Left colon (tissue), 2 donors: ENCODE measurements around the gene SMCR8. TPM values are rescaled to one million over a fixed set of nuclear protein-coding genes. Genes with fewer than 3 reads are reported as not detected.

Experiments
- ATAC-seq: fragments of 200-7000 bp; cut with Tn5 transposase; one replicate; pipeline ENCODE4 v1.9.1; 2020; ENCODE audit warnings: mild to moderate bottlenecking, moderate library complexity
- DNase-seq, 2 donors: peaks; one replicate each; pipeline ENCODE4 v3.0.0-alpha.2; 2020
- intact Hi-C, 2 donors: fragments of 100-400 bp; cut with DNase I in 1 of 2; cut with micrococcal nuclease in 1 of 2; formaldehyde crosslinking; loops; one replicate each; pipeline versions ENCODE4 v1.11.2 to v1.14.0; 2022; cut with DNase I, micrococcal nuclease
- total RNA-seq, 2 donors: library from RNA; stranded (reverse); fragmentation: NEBNext Ultra II Directional; extraction: Animal tissue kit (Norgen Biotek cat#: 25700); gene quantifications; one replicate each; pipeline ENCODE4 v1.2.1, GENCODE V29; 2021
- donor health status: DM: no; HTN: no; CAD: no.
- donor health status: DM: yes; HTN: yes; CAD: no.

Gene SMCR8
- total RNA-seq, 2 donors from 2014 or later, result 18.9 to 21.1 TPM

DNA sequence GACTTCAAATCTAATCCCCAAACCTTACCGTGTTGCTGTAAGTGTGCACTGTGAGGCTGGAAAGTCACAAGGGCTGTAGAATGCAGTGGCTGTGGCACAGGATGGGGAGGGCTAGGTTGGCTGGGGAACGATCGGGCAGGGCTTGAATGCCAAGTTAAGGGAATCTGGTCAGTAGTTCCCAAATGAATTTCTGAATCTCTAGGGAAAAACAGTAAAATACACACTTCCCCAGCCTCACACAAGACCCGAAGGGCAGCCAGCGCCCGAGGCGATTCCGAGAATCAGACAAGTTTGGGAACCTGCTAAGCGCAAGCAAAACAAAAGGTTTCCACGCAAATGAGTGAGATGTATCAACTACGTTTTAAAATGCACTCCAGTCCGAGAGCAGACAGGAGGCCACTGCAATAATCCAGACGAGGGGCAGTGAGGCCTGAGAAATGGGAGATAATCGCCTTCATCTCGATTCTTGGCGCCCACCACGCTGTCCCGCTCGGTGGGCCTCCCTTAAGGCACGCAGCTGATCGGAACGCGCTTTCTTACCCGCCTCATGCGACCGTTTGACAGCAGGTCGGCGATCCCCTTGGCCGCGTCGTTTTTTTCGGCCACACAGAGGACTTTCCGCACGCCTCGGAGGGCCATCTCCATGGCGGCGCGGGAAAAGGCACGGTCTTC is 898 bp upstream of the SMCR8 start:
- intact Hi-C loops, result no loop called here
- DNase-seq (peak in 1 of 2 donors; percentile 18), ATAC-seq (peak; percentile 16)

DNA sequence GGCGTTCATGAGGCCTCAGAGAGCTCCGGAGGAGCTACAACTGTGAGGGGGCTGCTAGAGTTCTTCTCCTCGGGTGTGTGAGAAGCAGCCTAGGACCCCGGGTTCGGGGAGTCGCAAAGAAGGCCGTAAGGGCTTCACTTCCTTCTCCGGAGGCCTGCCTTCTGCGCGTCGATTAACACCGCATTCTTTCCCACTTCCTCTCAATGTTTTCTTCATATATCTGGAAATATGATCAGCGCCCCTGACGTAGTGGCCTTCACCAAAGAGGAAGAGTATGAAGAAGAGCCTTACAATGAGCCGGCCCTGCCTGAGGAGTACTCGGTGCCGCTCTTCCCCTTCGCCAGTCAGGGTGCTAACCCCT is 449 bp downstream of the SMCR8 start:
- intact Hi-C loops, result no loop called here
- ATAC-seq (peak; percentile 8), DNase-seq (peak in 1 of 2 donors; percentile 34)

DNA sequence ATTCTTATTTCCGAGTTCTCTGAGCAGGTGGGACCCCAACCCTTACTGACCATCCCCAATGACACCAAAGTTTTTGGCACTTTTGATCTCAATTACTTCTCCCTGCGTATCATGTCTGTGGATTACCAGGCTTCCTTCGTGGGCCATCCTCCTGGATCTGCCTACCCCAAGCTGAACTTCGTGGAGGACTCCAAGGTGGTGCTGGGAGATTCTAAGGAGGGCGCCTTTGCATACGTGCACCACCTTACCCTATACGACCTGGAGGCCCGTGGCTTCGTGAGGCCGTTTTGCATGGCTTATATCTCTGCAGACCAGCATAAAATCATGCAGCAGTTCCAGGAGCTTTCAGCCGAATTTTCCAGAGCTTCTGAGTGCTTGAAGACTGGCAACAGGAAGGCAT is 868 bp downstream of the SMCR8 start:
- DNase-seq, result no peak
- intact Hi-C loops, result no loop called here
- ATAC-seq, result no peak

DNA sequence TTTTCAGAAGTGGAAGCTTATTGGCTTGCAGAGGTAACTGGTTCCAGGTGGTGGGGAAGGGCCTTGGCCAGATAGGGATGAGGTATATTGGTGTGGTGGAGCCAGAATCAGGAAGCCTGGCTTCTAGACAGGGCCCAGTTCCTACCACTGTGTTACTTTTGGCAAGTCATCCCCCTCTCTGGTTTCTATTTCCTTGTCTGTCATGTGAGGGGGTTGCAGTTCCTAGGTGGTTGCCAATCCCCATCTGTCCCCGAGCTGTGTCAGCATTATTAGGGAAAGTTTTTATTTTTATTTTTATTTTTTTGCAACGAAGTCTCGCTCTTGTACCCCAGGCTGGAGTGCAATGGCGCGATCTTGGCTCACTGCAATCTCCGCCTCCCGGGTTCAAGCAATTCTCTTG is 3.0 kb downstream of the SMCR8 start:
- intact Hi-C loops, result no loop called here
- DNase-seq (no peak), ATAC-seq (no peak)

DNA sequence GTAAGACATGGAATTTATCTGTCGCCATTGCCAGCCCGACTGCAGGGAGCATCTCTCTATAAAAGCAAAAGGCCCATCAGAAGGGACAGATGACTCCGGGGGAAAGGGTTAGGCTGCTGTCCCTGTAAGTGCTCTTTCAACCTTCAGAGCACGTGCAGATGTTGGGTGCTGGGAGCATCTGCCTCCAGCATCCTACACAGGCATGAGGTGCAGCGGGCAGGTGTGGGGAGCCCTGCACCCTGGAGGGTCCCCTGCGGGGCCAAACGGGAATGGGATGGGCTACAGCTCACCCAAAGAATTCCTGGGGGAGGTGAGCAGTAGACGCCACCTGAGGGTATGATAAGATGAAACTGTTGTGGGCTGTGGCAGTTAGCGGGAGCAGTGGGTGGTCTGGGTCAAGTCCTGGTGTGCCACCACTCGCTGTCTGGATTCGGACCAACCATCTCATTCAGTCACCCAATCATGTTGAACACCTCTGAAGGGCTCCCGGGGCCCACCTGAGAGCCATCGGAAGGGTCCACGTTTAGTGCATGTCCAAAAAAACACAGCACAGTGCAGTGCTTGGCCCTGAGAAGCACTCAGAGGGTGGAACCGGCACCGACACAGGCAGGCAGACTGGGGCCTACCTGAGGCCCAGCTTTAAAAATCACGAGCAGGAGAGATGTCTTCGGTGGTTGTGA is 3.8 kb downstream of the SMCR8 start:
- ATAC-seq (no peak), DNase-seq (no peak)
- intact Hi-C loops, result no loop called here

DNA sequence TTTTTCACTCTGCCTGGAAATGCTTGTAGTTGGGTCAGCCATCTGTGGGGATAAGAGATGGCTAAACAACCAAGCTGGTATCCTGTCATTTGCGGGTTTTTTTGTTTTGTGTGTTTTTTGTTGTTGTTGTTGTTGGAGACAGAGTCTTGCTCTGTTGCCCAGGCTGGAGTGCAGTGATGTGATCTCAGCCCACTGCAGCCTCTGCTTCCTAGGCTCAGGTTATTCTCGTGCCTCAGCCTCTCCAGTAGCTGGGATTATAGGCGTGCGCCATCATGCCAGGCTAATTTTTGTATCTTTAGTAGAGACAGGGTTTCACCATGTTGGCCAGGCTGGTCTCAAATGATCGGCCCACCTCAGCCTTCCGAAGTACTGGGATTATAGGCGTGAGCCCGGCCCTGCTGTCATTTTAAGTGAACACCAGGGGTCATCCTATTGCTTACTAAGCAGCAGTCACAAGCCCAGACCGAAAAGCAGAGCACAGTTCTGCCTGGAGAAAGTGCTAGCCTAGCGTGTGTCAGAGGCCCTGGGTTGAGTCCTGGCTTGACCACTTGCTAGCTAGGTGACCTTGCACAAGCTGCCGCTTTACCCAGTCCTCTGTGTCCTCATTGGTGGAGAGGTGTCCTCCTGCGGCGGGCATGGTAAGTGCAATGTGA is 4.6 kb downstream of the SMCR8 start:
- ATAC-seq (no peak), DNase-seq (peak in 1 of 2 donors; percentile 29)
- intact Hi-C loops, result no loop called here

DNA sequence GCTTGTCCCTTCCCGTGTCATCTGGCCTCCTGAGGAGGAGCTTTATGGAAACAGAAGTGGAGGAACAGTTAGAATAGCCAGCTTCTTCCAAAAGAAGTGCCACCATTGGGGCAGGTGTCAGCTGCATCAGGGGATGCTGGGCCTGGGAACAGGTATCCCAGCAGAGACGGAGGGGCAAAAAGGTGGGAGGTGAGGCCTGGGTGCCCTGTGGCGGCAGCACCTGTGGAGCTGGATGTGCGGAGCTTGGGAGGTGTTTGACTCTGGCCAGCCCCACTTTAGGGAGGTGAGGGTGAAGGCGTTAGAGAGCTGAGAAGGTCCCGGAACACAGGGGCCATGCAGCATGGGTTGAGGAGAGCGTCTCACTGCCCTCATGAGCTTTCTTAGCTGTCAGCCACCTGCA is 5.2 kb downstream of the SMCR8 start:
- intact Hi-C loops, result no loop called here
- DNase-seq, result no peak
- no peak for ATAC-seq

DNA sequence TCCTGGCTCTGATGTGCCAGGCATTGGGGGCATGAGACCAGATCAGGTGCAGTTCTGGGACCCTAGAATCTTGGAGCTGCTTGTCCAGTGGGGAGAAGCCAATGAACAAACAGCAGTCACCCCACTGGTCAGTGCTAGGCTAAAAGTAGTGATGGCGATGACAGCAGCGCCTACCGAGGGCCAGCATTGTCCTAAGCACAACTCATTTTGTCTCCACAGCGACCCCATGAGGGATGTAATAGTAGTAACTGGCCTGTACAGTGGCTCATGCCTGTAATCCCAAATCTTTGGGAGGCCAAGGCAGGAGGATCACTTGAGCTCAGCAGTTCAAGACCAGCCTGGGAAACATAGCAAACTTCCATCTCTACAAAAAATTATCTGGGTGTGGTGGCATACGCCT is 6.2 kb downstream of the SMCR8 start:
- intact Hi-C loops, result no loop called here
- ATAC-seq, result no peak
- DNase-seq, result no peak

DNA sequence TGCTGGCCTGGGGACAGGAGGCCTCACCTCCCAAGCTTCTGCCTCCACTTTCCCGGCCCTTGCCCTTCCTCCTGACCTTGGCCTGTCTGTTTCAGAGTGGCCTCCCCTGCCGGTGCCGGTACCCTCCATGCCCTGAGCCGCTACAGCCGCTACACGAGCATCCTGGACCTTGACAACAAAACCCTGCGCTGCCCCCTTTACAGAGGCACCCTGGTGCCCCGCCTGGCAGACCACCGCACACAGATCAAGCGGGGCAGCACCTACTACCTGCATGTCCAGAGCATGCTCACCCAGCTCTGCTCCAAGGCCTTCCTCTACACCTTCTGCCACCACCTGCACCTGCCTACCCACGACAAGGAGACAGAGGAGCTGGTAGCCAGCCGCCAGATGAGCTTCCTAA is 7.4 kb downstream of the SMCR8 start:
- intact Hi-C loops, result no loop called here
- DNase-seq (no peak), ATAC-seq (no peak)

DNA sequence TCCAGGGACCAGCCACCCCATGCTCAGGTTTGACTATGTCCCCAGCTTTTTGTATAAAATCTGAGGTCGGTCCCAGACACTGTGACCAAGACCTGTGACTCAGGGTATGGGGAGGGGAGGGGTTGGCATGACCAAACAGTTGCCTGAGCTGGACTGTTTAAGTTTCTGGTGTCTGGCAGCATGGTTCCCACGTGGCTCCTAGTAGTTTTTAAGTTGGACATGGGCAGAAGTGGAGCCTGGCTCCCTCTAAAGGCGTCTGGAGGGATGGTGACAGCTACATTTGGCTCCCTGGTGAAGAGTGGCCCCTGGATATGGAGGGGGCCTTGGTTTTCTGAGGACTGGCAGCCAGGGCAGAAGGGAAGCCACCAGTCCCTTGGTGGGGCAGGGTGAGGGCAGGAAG is 7.9 kb downstream of the SMCR8 start:
- no peak for DNase-seq
- intact Hi-C loops, result no loop called here
- no peak for ATAC-seq

DNA sequence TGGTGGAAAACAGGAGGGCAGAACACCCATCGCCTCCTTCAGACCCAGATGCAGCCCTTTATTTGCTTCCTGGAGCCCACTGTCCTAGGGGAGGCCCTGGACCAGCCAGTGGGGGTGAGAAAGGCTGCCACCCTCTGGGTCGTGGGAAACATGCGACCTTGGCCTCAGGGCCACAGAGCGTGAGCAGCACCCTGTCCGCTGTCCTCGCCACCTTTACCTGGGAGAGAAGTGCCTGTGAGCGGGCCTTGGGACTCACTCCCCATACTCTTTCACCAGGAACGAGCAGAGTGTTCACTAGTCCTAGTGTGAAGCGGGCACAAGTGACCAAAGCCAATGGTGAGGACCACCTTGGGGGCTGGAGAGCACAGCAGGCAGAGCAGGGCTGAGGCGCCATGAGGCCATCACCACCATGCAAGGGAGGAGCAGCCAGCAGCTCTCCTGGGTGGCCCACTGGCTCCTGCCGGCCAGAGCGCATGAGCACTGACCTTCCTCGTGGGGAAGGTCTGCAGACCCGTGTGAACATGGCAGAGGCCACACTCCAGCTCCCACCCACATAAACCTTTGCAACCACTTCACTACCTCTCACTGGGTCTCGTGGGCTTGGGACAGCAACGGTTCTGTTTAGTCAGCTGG is 8.5 kb downstream of the SMCR8 start:
- no peak for DNase-seq
- intact Hi-C loops, result no loop called here

DNA sequence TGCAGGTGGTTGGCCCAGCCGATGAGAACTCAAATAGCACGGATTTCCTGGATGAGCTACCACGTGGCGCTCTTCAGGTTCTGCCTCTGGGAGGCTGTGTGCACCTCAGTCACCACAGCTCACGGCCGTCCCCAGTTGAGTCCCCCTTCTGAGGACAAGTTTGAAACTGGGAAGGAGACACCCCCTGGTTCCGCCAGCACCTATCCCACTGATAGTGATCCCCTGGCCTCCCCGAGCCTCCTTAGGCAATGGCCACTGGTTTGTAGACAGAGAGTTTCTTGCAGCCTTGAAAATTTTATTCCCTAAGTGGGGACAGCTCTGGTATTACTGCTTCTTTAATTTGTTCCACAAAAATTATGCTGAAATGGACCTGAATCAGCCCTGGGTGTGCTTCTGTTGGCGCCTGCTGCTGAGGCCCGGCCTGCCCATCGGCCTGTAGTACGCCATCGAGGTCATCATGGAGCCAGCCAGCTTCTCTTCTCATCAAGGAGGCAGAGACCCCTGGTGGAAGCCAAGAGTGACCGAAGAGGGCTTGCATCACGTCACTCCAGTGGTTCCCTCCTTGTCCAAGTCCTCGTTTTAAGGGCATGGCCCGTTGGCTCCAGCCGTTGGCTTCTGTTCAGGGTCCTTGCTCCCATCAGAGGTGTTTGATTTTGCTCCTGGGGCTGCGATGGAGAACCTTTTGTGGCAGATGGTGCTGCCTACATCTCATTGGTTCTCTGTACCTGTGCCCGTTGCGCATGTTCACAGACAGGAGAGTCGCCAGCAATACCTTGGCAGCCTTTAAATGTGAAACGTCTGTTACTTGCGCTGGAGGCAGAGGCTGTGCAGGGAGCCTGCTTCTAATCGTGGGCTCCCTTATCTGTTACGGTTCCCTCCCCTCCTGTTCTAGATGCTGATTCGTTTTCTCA is 9.3 kb downstream of the SMCR8 start:
- ATAC-seq, result no peak
- intact Hi-C loops, result no loop called here
- DNase-seq, result no peak

More for the DNA sequence above, 8.5 kb downstream of the SMCR8 start:
- ATAC-seq, result no peak

DNA sequence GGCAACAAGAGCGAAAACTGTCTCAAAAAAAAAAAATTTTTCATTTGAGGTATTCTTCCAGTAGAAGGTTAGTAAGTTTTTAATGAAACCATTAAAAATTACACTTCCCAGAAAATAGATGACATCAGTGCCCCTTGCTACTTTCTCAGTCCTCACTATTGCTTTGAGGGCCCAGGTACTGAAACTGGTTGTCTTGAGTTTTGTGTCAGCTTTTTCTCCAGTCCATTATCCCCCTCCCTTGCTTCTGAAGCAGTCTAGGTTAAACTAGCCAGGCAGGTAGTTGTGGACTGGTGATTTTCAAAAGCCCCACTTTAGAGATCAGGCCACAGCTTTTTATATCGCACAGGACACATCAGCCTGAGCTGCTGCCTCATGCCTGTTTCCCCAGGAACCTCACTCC is 10.9 kb downstream of the SMCR8 start:
- no peak for DNase-seq
- intact Hi-C loops, result no loop called here
- ATAC-seq, result no peak

DNA sequence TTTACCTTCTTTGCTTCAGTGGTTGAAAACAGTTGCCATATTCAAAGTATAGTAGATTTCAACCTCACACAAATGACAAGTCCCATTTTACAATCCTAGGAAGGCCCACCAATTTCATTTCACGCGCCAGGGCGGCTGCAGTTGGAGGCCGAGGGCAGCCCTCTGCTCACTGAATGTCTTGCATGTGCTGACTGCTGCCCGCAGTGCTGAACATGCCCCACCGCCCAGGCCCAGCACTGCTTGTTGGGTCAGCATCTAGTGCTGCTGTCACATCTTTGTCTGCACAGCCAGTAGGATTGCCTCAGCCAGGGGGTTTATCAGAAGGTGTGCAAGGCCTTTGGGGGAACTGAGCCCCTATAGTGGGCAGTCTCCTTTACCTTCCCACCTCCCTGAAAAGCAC is 11.5 kb downstream of the SMCR8 start:
- intact Hi-C loops, result no loop called here
- ATAC-seq (no peak), DNase-seq (no peak)

DNA sequence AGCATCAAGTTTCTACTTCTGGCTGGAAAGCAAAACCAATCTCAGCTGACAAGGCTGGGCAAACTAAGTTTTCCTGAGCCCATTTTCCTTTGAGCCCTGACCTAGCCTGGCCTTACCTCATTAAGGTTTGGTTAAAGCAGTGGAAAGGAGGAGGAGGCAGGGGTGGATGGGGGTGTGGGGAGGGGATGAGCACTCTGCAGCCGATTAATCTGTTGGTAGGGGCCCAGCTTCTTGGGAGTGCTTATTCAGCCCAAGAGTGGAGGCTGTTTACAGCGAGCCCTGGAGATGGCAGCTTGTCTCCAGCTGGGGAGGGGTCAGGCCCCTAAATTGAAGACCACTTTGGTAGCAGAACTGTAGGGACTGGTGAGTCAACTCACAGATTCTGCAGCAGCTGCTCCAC is 12.0 kb downstream of the SMCR8 start:
- ATAC-seq (no peak), DNase-seq (no peak)
- intact Hi-C loops, result no loop called here

DNA sequence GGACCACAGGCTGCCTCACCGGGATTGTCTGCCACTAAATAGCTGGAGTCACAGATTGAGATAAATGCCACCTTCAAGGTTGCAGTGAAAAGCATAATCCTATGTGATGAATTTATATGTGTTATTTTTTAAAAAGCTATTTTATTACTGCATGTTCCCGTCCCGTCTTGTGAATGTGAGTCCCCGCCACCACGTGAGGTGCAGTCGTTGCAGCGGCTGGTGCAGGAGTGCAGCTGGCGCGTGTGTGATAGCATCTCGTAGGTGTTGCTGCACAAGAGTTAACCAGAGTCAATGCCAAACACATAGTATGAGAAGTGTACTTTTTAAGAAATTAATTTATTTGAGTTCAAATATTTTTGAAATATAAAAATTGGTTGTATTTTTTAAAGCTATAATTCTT is 12.5 kb downstream of the SMCR8 start:
- intact Hi-C loops, result no loop called here
- ATAC-seq, result no peak
- DNase-seq, result no peak

DNA sequence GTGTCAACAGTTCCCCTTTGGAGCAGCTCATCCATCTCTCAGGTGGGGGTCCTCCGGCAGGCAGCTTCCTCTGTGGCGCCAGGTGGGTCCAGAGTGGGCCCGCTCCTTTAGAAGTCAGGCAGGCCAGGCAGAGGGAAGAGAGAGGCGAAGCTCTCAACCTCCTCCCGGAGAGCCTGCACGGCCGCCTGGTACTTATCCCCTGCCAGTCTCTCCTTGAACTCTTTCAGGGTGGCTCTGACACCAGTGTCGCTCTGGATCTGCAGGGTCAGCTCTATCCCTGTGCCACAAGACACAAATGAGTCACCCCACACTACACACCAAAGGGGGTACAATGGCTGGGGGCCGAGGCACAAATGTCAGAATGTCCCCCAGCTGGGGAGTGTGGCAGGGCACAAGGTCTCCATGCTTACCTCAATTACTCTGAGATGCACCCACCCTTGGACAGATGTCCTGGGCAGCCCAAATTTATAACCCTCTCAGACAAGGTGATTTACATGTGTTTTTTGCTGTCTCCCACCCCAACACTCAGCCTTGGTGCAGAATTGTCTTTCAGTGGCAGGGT is 13.6 kb downstream of the SMCR8 start:
- ATAC-seq, result no peak
- intact Hi-C loops, result no loop called here
- DNase-seq, result no peak

DNA sequence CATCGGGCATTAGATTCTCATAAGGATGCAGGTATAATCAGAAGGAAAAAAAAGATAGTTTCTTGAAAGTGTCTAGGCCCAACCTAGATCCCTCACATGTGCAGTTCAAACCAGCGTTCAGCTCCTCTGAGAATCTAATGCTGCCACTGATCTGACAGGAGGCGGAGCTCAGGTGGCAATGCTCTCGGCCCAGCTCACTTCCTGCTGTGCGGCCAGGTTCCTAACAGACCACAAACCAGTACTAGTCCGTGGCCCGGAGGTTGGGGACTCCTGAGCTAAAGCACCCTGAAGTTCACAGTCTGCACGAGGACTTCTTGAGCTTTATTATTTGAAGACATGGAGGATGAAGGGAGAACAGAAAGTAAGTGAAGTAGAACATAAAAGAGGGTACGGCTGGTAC is 16.8 kb downstream of the SMCR8 start:
- ATAC-seq (no peak), DNase-seq (no peak)
- intact Hi-C loops, result no loop called here
